HG03066 (cell line): Measurements from ENCODE around the gene EPSTI1.

Source experiments
- ATAC-seq: cut with Tn5 transposase; IDR thresholded peaks from one replicate; pipeline ENCODE4 v1.9.1; 2021; ENCODE audit warnings: low read depth; ENCODE audit not compliant: unreplicated experiment

The EPSTI1 gene

GRCh38 chr13:42906257-42906656, 85.8 kb downstream of the EPSTI1 start:
- ATAC-seq: no peak

- ATAC-seq: no peak
Observed at GRCh38 chr13:42905579-42905978, 86.5 kb downstream of the EPSTI1 start.

- no peak for ATAC-seq
Observed at GRCh38 chr13:42899266-42899665, 92.8 kb downstream of the EPSTI1 start.

GRCh38 chr13:42895776-42896175, 96.3 kb downstream of the EPSTI1 start:
- ATAC-seq: no peak

- ATAC-seq: no peak
Observed at GRCh38 chr13:42894765-42895243, 97.2 kb downstream of the EPSTI1 start.

GRCh38 chr13:42893214-42893671, 98.8 kb downstream of the EPSTI1 start:
- ATAC-seq: no peak

- ATAC-seq: no peak
Observed at GRCh38 chr13:42892760-42893159, 99.3 kb downstream of the EPSTI1 start.

GRCh38 chr13:42891591-42891990, 100.5 kb downstream of the EPSTI1 start:
- ATAC-seq: no peak

- no peak for ATAC-seq
Observed at GRCh38 chr13:42885325-42885724, 106.7 kb downstream of the EPSTI1 start.

- ATAC-seq: no peak
Observed at GRCh38 chr13:42883771-42884467, 108.1 kb downstream of the EPSTI1 start.

GRCh38 chr13:42883142-42883541, 108.9 kb downstream of the EPSTI1 start:
- no peak for ATAC-seq

- no peak for ATAC-seq
Observed at GRCh38 chr13:42880056-42880605, 111.9 kb downstream of the EPSTI1 start.

GRCh38 chr13:42878721-42879120, 113.3 kb downstream of the EPSTI1 start:
- no peak for ATAC-seq

GRCh38 chr13:42876887-42877545, 115.0 kb downstream of the EPSTI1 start:
- no peak for ATAC-seq

GRCh38 chr13:42876270-42876714, 115.7 kb downstream of the EPSTI1 start:
- peak; percentile 85 for ATAC-seq

GRCh38 chr13:42875475-42876269, 116.4 kb downstream of the EPSTI1 start:
- ATAC-seq: no peak

GRCh38 chr13:42874221-42874620, 117.8 kb downstream of the EPSTI1 start:
- no peak for ATAC-seq

- ATAC-seq: no peak
Observed at GRCh38 chr13:42873081-42873480, 119.0 kb downstream of the EPSTI1 start.

GRCh38 chr13:42867232-42867631, 124.8 kb downstream of the EPSTI1 start:
- ATAC-seq: no peak

- no peak for ATAC-seq
Observed at GRCh38 chr13:42865768-42866102, 126.3 kb downstream of the EPSTI1 start.
